Calu3 (cell line): Measurements from ENCODE around the gene TFAM. TPM values are rescaled to one million over a fixed set of nuclear protein-coding genes. Genes with fewer than 3 reads are reported as not detected.
"Not testable (repeated sequence)": the region's sequence is repeated elsewhere in the genome, so short reads cannot be mapped to it uniquely, and the experiment has no call there.

Experiments
- BruUV-seq: library from RNA; stranded (reverse); fragments of 400-500 nt; replicated peaks from 2 replicates; lab custom pipeline; 2021; lab: Mats Ljungman, UMichigan
- CTCF ChIA-PET: fragments of 300-600 bp; sonication (Branson Sonifier 250); formaldehyde crosslinking; loops from one replicate; lab custom pipeline; 2022; ENCODE audit warnings: antibody characterized with exemption; lab: Charles Lee
- DNase-seq: peaks from one replicate; pipeline ENCODE4 v3.0.0; 2022
- H3K27ac Mint-ChIP-seq: one replicate; pipeline ENCODE4 v1.8.0; 2022; ENCODE audit warnings: mixed read lengths; ENCODE audit not compliant: unreplicated experiment
- H3K27me3 Mint-ChIP-seq: one replicate; pipeline ENCODE4 v1.8.0; 2022; ENCODE audit warnings: mixed read lengths; ENCODE audit not compliant: unreplicated experiment
- H3K36me3 Mint-ChIP-seq: one replicate; pipeline ENCODE4 v1.8.0; 2022; ENCODE audit warnings: mild to moderate bottlenecking, moderate library complexity, mixed read lengths; ENCODE audit not compliant: insufficient read depth, unreplicated experiment
- H3K4me1 Mint-ChIP-seq: one replicate; pipeline ENCODE4 v1.8.0; 2022; ENCODE audit warnings: mild to moderate bottlenecking, low read depth, mixed read lengths; ENCODE audit not compliant: unreplicated experiment
- H3K4me3 Mint-ChIP-seq: one replicate; pipeline ENCODE4 v1.8.0; 2022; ENCODE audit warnings: mild to moderate bottlenecking, low read depth, moderate library complexity, mixed read lengths; ENCODE audit not compliant: unreplicated experiment
- H3K9me3 Mint-ChIP-seq: one replicate; pipeline ENCODE4 v1.8.0; 2022; ENCODE audit warnings: low read depth, mixed read lengths; ENCODE audit not compliant: unreplicated experiment
- CTCF ChIP-seq: fragments of 200-600 bp; IDR thresholded peaks from one replicate; pipeline ENCODE4 v1.8.0; 2022; ENCODE audit warnings: antibody characterized with exemption; ENCODE audit not compliant: unreplicated experiment
- intact Hi-C: fragments of 100-400 bp; cut with micrococcal nuclease; formaldehyde crosslinking; loops from one replicate; pipeline ENCODE4 v1.10.0; 2022; ENCODE audit not compliant: unreplicated experiment
- total RNA-seq: library from RNA; stranded (reverse); gene quantifications from 2 replicates; pipeline ENCODE4 v1.2.3, GENCODE V29; 2022

The TFAM gene
- total RNA-seq, 1 experiment from 2014 or later: 94.3 TPM

GRCh38 chr10:58415757-58416156, 30.5 kb downstream of the TFAM start:
- peaks cover 32% of the 10 kb centered on the region for H3K4me1 Mint-ChIP-seq
- TF ChIP-seq CTCF: no peak
- H3K4me3 Mint-ChIP-seq: no peak overlapping the region
- H3K9me3 Mint-ChIP-seq: peaks cover 3% of the 10 kb centered on the region
- H3K36me3 Mint-ChIP-seq: no peaks in the 10 kb centered on the region
- CTCF ChIA-PET: interaction anchor here (1.6 to 2.0 kb wide), 2 partner anchors 114 to 221 kb away, joined by 6 to 52 read pairs; no protein-coding TSS in a partner anchor
- no peak for DNase-seq
- H3K27ac Mint-ChIP-seq: no peak overlapping the region
- BruUV-seq: no TSS peak
- H3K27me3 Mint-ChIP-seq: no peaks in the 10 kb centered on the region
- intact Hi-C loops: loop anchor here (2.0 to 10.0 kb wide), 4 partner anchors 53 to 369 kb away; no protein-coding TSS in a partner anchor

- DNase-seq, H3K27me3 Mint-ChIP-seq, H3K27ac Mint-ChIP-seq, BruUV-seq, H3K36me3 Mint-ChIP-seq, H3K4me3 Mint-ChIP-seq, CTCF ChIA-PET: not testable (repeated sequence)
- intact Hi-C loops: loop anchor here (2.0 to 10.0 kb wide), 2 partner anchors 51 to 367 kb away; no protein-coding TSS in a partner anchor
- H3K4me1 Mint-ChIP-seq: peaks cover 26% of the 10 kb centered on the region
- H3K9me3 Mint-ChIP-seq: peaks cover 11% of the 10 kb centered on the region
These were observed 32.7 kb downstream of the TFAM start for GRCh38 chr10:58417902-58418301.

- H3K4me1 Mint-ChIP-seq: peaks cover 20% of the 10 kb centered on the region
- H3K27me3 Mint-ChIP-seq: no peaks in the 10 kb centered on the region
- peaks cover 23% of the 10 kb centered on the region for H3K9me3 Mint-ChIP-seq
- peak; percentile 20 for DNase-seq
- intact Hi-C loops: no loop called here
- no peaks in the 10 kb centered on the region for H3K36me3 Mint-ChIP-seq
- CTCF ChIA-PET: interaction anchor here (0.8 kb wide), 1 partner anchor 11 kb away, joined by 3 read pairs; no protein-coding TSS in a partner anchor
- H3K27ac Mint-ChIP-seq: peak overlapping the region; percentile 67
- TF ChIP-seq CTCF: no peak
- H3K4me3 Mint-ChIP-seq: no peak overlapping the region
- BruUV-seq: no TSS peak
These were observed 39.0 kb downstream of the TFAM start for GRCh38 chr10:58424176-58424575.

GRCh38 chr10:58428436-58428835, 43.2 kb downstream of the TFAM start:
- Mint-ChIP-seq H3K4me1 (peaks cover 20% of the 10 kb centered on the region), H3K9me3 (peaks cover 14% of the 10 kb centered on the region)
- DNase-seq, H3K4me3 Mint-ChIP-seq, intact Hi-C loops, H3K27ac Mint-ChIP-seq, H3K27me3 Mint-ChIP-seq, CTCF ChIA-PET, BruUV-seq, H3K36me3 Mint-ChIP-seq: not testable (repeated sequence)

- BruUV-seq: no TSS peak
- Mint-ChIP-seq H3K27me3 (no peaks in the 10 kb centered on the region), H3K36me3 (peaks cover 7% of the 10 kb centered on the region), H3K27ac (no peak overlapping the region), H3K9me3 (peaks cover 3% of the 10 kb centered on the region), H3K4me1 (peaks cover 22% of the 10 kb centered on the region), H3K4me3 (no peak overlapping the region)
- CTCF ChIA-PET: no interaction called here
- intact Hi-C loops: loop anchor here (10.0 kb wide), 1 partner anchor 233 kb away; no protein-coding TSS in a partner anchor
- DNase-seq: no peak
- no peak for TF ChIP-seq CTCF
These were observed 46.7 kb downstream of the TFAM start for GRCh38 chr10:58431903-58432302.
